ENCODE measurements around the gene DPF3. TPM values are rescaled to one million over a fixed set of nuclear protein-coding genes. Genes with fewer than 3 reads are reported as not detected.

Gene DPF3
- total RNA-seq, 1 donor from 2014 or later: 0.86 TPM

- no peak overlapping the region for H3K4me3 ChIP-seq (ENCODE audit: low read depth, low read length)
- DNase-seq (ENCODE audit: low read depth): no peak
- no peak for TF ChIP-seq CTCF (conservative IDR thresholded peaks at IDR 0.05; ENCODE audit: low read depth, low read length)
Observed at GRCh38 chr14:72796935-72797334, 97.0 kb downstream of the DPF3 start.

- H3K4me3 ChIP-seq (ENCODE audit: low read depth, low read length): no peak overlapping the region
- TF ChIP-seq CTCF (conservative IDR thresholded peaks at IDR 0.05; ENCODE audit: low read depth, low read length): no peak
- DNase-seq (ENCODE audit: low read depth): no peak
Observed at GRCh38 chr14:72793156-72793939, 100.6 kb downstream of the DPF3 start.

- H3K4me3 ChIP-seq (ENCODE audit: low read depth, low read length): no peak overlapping the region
- TF ChIP-seq CTCF (conservative IDR thresholded peaks at IDR 0.05; ENCODE audit: low read depth, low read length): no peak
- no peak for DNase-seq (ENCODE audit: low read depth)
Observed at GRCh38 chr14:72792051-72792788, 101.7 kb downstream of the DPF3 start.

- no peak for DNase-seq (ENCODE audit: low read depth)
- TF ChIP-seq CTCF (conservative IDR thresholded peaks at IDR 0.05; ENCODE audit: low read depth, low read length): no peak
- no peak overlapping the region for H3K4me3 ChIP-seq (ENCODE audit: low read depth, low read length)
Observed at GRCh38 chr14:72790887-72791566, 102.9 kb downstream of the DPF3 start.

GRCh38 chr14:72788972-72789728 lies 104.8 kb downstream of the DPF3 start:
- H3K4me3 ChIP-seq (ENCODE audit: low read depth, low read length): no peak overlapping the region
- DNase-seq (ENCODE audit: low read depth): no peak
- no peak for TF ChIP-seq CTCF (conservative IDR thresholded peaks at IDR 0.05; ENCODE audit: low read depth, low read length)

GRCh38 chr14:72788255-72788654 lies 105.6 kb downstream of the DPF3 start:
- TF ChIP-seq CTCF (conservative IDR thresholded peaks at IDR 0.05; ENCODE audit: low read depth, low read length): no peak
- no peak overlapping the region for H3K4me3 ChIP-seq (ENCODE audit: low read depth, low read length)
- no peak for DNase-seq (ENCODE audit: low read depth)

Measured in epithelial cell of proximal tubule (primary cell).